Stimulated activated CD4-positive, alpha-beta T cell treated with anti-CD3 and anti-CD28 coated beads, TNF-alpha, amount 100 ng/mL, for 24 hours (primary cell): ENCODE results near the gene MCM3AP.

ENCODE experiments used
- DNase-seq, 3 experiments: peaks; one replicate each; pipeline ENCODE4 v3.0.0-alpha.2; 2020; ENCODE audit warnings: low read depth in 3 of 3

The MCM3AP gene

GRCh38 chr21:46218906-46219590, 66.4 kb downstream of the MCM3AP start:
- DNase-seq: no peak

- no peak for DNase-seq
Observed at GRCh38 chr21:46217511-46218196, 67.8 kb downstream of the MCM3AP start.

GRCh38 chr21:46216132-46216747, 69.2 kb downstream of the MCM3AP start:
- no peak for DNase-seq

- DNase-seq: no peak
Observed at GRCh38 chr21:46215436-46216131, 69.8 kb downstream of the MCM3AP start.

- DNase-seq: no peak
Observed at GRCh38 chr21:46214478-46215340, 70.7 kb downstream of the MCM3AP start.

- no peak for DNase-seq
Observed at GRCh38 chr21:46213620-46214286, 71.7 kb downstream of the MCM3AP start.

GRCh38 chr21:46212721-46213484, 72.5 kb downstream of the MCM3AP start:
- no peak for DNase-seq

GRCh38 chr21:46211786-46212720, 73.4 kb downstream of the MCM3AP start:
- DNase-seq: no peak

- DNase-seq: no peak
Observed at GRCh38 chr21:46211376-46211775, 74.0 kb downstream of the MCM3AP start.

GRCh38 chr21:46210378-46211136, 74.9 kb downstream of the MCM3AP start:
- DNase-seq: no peak

- DNase-seq: no peak
Observed at GRCh38 chr21:46208761-46209721, 76.4 kb downstream of the MCM3AP start.

GRCh38 chr21:46207920-46208591, 77.4 kb downstream of the MCM3AP start:
- DNase-seq: no peak

- no peak for DNase-seq
Observed at GRCh38 chr21:46207006-46207919, 78.1 kb downstream of the MCM3AP start.

- DNase-seq: no peak
Observed at GRCh38 chr21:46206163-46207005, 79.0 kb downstream of the MCM3AP start.

GRCh38 chr21:46205766-46206162, 79.6 kb downstream of the MCM3AP start:
- DNase-seq: no peak
